HepG2 (cell line): ENCODE measurements around the gene CD207. TPM values are rescaled to one million over a fixed set of nuclear protein-coding genes. Genes with fewer than 3 reads are reported as not detected.

Experiments used
- ATAC-seq: fragments of 200-7000 bp; cut with Tn5 transposase; 3 replicates; pipeline ENCODE4 v1.9.1; 2020; ENCODE audit warnings: mild to moderate bottlenecking, moderate library complexity
- BruUV-seq: library from RNA; stranded (reverse); fragments of 400-500 nt; replicated peaks from 2 replicates; lab custom pipeline; 2021; lab: Mats Ljungman, UMichigan
- CTCF ChIA-PET: fragments of 300-600 bp; formaldehyde crosslinking; extraction: SDS; loops from one replicate; lab custom pipeline; 2021; ENCODE audit warnings: low total read pairs, inconsistent platforms, low intra/inter-chr PET ratio; lab: Yijun Ruan, JAX
- POLR2A ChIA-PET: fragments of 350-600 bp; sonication (Branson Sonifier 250); formaldehyde crosslinking; loops from one replicate; lab custom pipeline; 2020; ENCODE audit warnings: antibody characterized with exemption, inconsistent platforms; lab: Yijun Ruan, JAX
- DNase-seq: peaks from one replicate; pipeline ENCODE4 v3.0.0-alpha.2; 2015; ENCODE audit warnings: low spot score
- FAIRE-seq: peaks from 3 replicates; lab custom pipeline; 2011; peaks lifted over from hg19 to GRCh38; lab: Jason Lieb, UNC
- H2AFZ ChIP-seq: one replicate; pipeline ENCODE4 v1.6.1; 2011; ENCODE audit warnings: low read length, inconsistent platforms
- H3K27ac ChIP-seq: fragments of 300-600 bp; 3 replicates; pipeline ENCODE4 v1.8.0; 2011; ENCODE audit warnings: mixed run types, mild to moderate bottlenecking, mixed read lengths, low read length, inconsistent platforms; ENCODE audit not compliant: insufficient read depth; ENCODE audit errors: extremely low read length
- H3K27me3 ChIP-seq, 2 experiments: fragments of 200-600 bp in 1 of 2; 2 replicates in 1 of 2; 3 replicates in 1 of 2; pipeline versions ENCODE4 v1.6.0 to v1.8.0; 2011; ENCODE audit warnings: low read length in 2 of 2, mild to moderate bottlenecking in 2 of 2, moderate library complexity in 2 of 2, inconsistent platforms in 1 of 2; ENCODE audit not compliant: insufficient read depth in 2 of 2, control insufficient read depth in 1 of 2
- H3K36me3 ChIP-seq, 2 experiments: fragments of 200-600 bp in 1 of 2; replicated peaks in 1 of 2; 2 replicates in 1 of 2; 3 replicates in 1 of 2; pipeline versions ENCODE4 v1.5.1 to v1.8.0; 2011; ENCODE audit warnings: low read length in 2 of 2, inconsistent platforms in 1 of 2; ENCODE audit not compliant: insufficient read depth in 2 of 2, control insufficient read depth in 1 of 2
- H3K4me1 ChIP-seq: 2 replicates; pipeline ENCODE4 v1.5.1; 2012; ENCODE audit warnings: low read length, inconsistent platforms; ENCODE audit not compliant: insufficient read depth
- H3K4me2 ChIP-seq: 2 replicates; pipeline ENCODE4 v1.6.0; 2011; ENCODE audit warnings: low read depth, low read length, inconsistent platforms
- H3K4me3 ChIP-seq, 3 experiments: fragments of 200-600 bp in 1 of 3; sonication (generic), shearing (Covaris generic) in 1 of 3; replicated peaks in 1 of 3; 2 replicates each; pipeline ENCODE4 v1.5.1; 2011 to 2016; ENCODE audit warnings: low read length in 3 of 3, inconsistent platforms in 2 of 3, low read depth in 2 of 3, mild to moderate bottlenecking in 2 of 3, control low read depth in 1 of 3, mixed read lengths in 1 of 3; ENCODE audit not compliant: insufficient read depth in 1 of 3
- H3K79me2 ChIP-seq: one replicate; pipeline ENCODE4 v1.6.1; 2011; ENCODE audit warnings: low read length, inconsistent platforms; ENCODE audit not compliant: insufficient read depth
- H3K9ac ChIP-seq: 2 replicates; pipeline ENCODE4 v1.6.0; 2011; ENCODE audit warnings: mild to moderate bottlenecking, low read depth, low read length, inconsistent platforms; ENCODE audit not compliant: insufficient read depth
- H3K9me3 ChIP-seq: 2 replicates; pipeline ENCODE4 v1.5.1; 2012; ENCODE audit warnings: mild to moderate bottlenecking, low read length
- H4K20me1 ChIP-seq: 2 replicates; pipeline ENCODE4 v1.6.0; 2011; ENCODE audit warnings: inconsistent platforms, mild to moderate bottlenecking, low read length, moderate library complexity; ENCODE audit not compliant: insufficient read depth
- ATRX ChIP-seq: sonication (generic); formaldehyde crosslinking; IDR thresholded peaks from 2 replicates; pipeline ENCODE4 v1.4.0; 2020; ENCODE audit warnings: missing genetic modification reagents, borderline replicate concordance
- DNMT1 ChIP-seq: sonication (generic); formaldehyde crosslinking; IDR thresholded peaks from 2 replicates; pipeline ENCODE4 v1.5.1; 2020; ENCODE audit warnings: mild to moderate bottlenecking, missing genetic modification reagents
- SKI ChIP-seq: fragments of 450-650 bp; IDR thresholded peaks from one replicate; pipeline ENCODE4 v1.6.1; 2018; ENCODE audit warnings: mild to moderate bottlenecking; ENCODE audit not compliant: partially characterized antibody
- ZMYM2 ChIP-seq: sonication (generic); formaldehyde crosslinking; IDR thresholded peaks from 2 replicates; pipeline ENCODE4 v1.8.0; 2022; ENCODE audit warnings: mild to moderate bottlenecking, missing genetic modification reagents
- ZNF292 ChIP-seq: sonication (generic); formaldehyde crosslinking; IDR thresholded peaks from 2 replicates; pipeline ENCODE4 v1.8.1; 2022; ENCODE audit warnings: mild to moderate bottlenecking, low read depth, missing genetic modification reagents, borderline replicate concordance
- ZNF879 ChIP-seq: sonication (generic); formaldehyde crosslinking; IDR thresholded peaks from 2 replicates; pipeline ENCODE4 v1.8.1; 2023; ENCODE audit warnings: missing genetic modification reagents
- ZNF883 ChIP-seq: sonication (generic); formaldehyde crosslinking; IDR thresholded peaks from 2 replicates; pipeline ENCODE4 v1.5.1; 2020; ENCODE audit warnings: mild to moderate bottlenecking, missing genetic modification reagents; ENCODE audit errors: not compliant biosample characterization
- WGBS: methylation state at CpG from one replicate; pipeline ENCODE4 v1.1.6; 2017; ENCODE audit warnings: low lambda C conversion rate; 5-methylcytosine and 5-hydroxymethylcytosine counted together
- in situ Hi-C: cut with HindIII; loops from 2 replicates; pipeline ENCODE4 v1.10.0; 2017; ENCODE audit warnings: low pct_unique_long_range_greater_than_20kb; ENCODE audit not compliant: extremely low pct_ligation_motif_present
- intact Hi-C: fragments of 100-400 bp; cut with micrococcal nuclease; formaldehyde crosslinking; loops from one replicate; pipeline ENCODE4 v1.10.0; 2022; ENCODE audit not compliant: unreplicated experiment
- polyA plus RNA-seq, 8 experiments: library from polyadenylated mRNA; depleted of rRNA in 3 of 8; stranded (reverse) in 7 of 8; unstranded in 1 of 8; fragments of >200 nt; fragmentation: Illumina TruSeq in 4 of 8; extraction: Trizol in 4 of 8; gene quantifications; 2 replicates each; pipeline versions ENCODE4 v1.2.1 to v1.2.3, GENCODE V29; 2011 to 2016; ENCODE audit warnings: low read depth in 4 of 8, missing spikeins in 1 of 8, mixed read lengths in 1 of 8; ENCODE audit not compliant: insufficient read depth in 1 of 8
- total RNA-seq, 5 experiments: library from RNA; depleted of rRNA; stranded (reverse); fragments of >200 nt; fragmentation: Illumina TruSeq; extraction: Trizol; gene quantifications; 2 replicates each; pipeline ENCODE4 v1.2.3, GENCODE V29; 2016; ENCODE audit warnings: low read depth in 1 of 5
- TF ChIP-seq, protein P1 (sequence below): sonication (generic); formaldehyde crosslinking; IDR thresholded peaks from 2 replicates; pipeline ENCODE4 v1.9.0; 2022; ENCODE audit warnings: missing genetic modification reagents, mild to moderate bottlenecking, borderline replicate concordance
- TF ChIP-seq, protein P2 (sequence below): sonication (generic); formaldehyde crosslinking; IDR thresholded peaks from 2 replicates; pipeline ENCODE4 v1.4.0; 2020; ENCODE audit warnings: missing genetic modification reagents

Gene CD207
- total and polyA plus RNA-seq, 2 of the 13 experiments (the other 11 are each of a cell fraction or from before 2014, with no cell fraction given): 0.09 to 0.15 TPM

DNA sequence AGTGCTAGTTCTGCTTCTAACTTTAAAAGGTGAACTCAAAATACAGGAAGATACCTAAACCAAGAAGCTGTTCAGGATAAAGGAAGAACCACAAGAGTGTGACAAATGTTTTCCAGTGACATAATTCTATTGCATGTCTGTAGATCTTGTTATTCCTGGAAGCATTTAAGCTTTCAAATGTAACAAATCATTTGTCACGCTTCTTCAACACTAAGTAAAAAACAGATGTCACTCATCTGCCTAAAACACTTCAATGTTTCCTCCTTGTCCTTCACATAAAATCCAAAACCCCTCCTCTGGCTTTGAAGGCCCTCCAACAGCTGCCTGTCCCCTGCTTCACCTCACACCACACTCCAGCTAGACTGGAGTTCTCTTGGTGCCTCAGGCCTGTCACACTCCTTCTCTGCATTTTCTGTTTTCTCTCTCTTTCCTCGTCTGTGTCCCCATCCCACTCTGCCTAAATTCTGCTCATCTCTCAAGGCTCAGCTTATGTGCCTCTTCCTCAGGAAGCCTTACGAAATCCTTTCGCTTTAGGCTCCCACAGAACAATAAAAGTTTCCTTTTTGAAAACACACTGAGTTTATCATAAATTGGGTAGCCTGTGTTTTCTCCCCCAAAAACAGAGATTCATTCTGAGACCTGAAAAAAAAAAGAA lies 8.8 kb downstream of the CD207 start:
- Histone ChIP-seq H3K27me3 (peaks cover 5 to 39% of the 10 kb centered on the region in 2 experiments; a peak in 4 of 5 replicates), H3K4me1 (peaks cover 47% of the 10 kb centered on the region), H3K9me3 (no peaks in the 10 kb centered on the region), H3K9ac (no peak overlapping the region), H3K4me3 (no peak overlapping the region), H2AFZ (no peak overlapping the region), H3K4me2 (no peak overlapping the region), H3K79me2 (no peaks in the 10 kb centered on the region), H4K20me1 (no peaks in the 10 kb centered on the region), H3K36me3 (no peaks in the 10 kb centered on the region), H3K27ac (no peak overlapping the region)
- in situ Hi-C loops (no loop called here), intact Hi-C loops (no loop called here)
- DNase-seq: no peak
- no peak for ATAC-seq
- no TSS peak for BruUV-seq
- ChIA-PET CTCF (no interaction called here), POLR2A (no interaction called here)
- FAIRE-seq: no peak
- WGBS: 49% methylated on average over 4 of the region's 4 CpGs
- TF ChIP-seq, protein P1, sequence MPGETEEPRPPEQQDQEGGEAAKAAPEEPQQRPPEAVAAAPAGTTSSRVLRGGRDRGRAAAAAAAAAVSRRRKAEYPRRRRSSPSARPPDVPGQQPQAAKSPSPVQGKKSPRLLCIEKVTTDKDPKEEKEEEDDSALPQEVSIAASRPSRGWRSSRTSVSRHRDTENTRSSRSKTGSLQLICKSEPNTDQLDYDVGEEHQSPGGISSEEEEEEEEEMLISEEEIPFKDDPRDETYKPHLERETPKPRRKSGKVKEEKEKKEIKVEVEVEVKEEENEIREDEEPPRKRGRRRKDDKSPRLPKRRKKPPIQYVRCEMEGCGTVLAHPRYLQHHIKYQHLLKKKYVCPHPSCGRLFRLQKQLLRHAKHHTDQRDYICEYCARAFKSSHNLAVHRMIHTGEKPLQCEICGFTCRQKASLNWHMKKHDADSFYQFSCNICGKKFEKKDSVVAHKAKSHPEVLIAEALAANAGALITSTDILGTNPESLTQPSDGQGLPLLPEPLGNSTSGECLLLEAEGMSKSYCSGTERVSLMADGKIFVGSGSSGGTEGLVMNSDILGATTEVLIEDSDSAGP: no peak
- no peak for TF ChIP-seq ATRX (CRISPR knock-in tag)
- TF ChIP-seq, protein P2, sequence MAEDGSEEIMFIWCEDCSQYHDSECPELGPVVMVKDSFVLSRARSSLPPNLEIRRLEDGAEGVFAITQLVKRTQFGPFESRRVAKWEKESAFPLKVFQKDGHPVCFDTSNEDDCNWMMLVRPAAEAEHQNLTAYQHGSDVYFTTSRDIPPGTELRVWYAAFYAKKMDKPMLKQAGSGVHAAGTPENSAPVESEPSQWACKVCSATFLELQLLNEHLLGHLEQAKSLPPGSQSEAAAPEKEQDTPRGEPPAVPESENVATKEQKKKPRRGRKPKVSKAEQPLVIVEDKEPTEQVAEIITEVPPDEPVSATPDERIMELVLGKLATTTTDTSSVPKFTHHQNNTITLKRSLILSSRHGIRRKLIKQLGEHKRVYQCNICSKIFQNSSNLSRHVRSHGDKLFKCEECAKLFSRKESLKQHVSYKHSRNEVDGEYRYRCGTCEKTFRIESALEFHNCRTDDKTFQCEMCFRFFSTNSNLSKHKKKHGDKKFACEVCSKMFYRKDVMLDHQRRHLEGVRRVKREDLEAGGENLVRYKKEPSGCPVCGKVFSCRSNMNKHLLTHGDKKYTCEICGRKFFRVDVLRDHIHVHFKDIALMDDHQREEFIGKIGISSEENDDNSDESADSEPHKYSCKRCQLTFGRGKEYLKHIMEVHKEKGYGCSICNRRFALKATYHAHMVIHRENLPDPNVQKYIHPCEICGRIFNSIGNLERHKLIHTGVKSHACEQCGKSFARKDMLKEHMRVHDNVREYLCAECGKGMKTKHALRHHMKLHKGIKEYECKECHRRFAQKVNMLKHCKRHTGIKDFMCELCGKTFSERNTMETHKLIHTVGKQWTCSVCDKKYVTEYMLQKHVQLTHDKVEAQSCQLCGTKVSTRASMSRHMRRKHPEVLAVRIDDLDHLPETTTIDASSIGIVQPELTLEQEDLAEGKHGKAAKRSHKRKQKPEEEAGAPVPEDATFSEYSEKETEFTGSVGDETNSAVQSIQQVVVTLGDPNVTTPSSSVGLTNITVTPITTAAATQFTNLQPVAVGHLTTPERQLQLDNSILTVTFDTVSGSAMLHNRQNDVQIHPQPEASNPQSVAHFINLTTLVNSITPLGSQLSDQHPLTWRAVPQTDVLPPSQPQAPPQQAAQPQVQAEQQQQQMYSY: no peak
- no peak for TF ChIP-seq ZMYM2 (CRISPR knock-in tag)
- no peak for TF ChIP-seq ZNF883
- no peak for TF ChIP-seq ZNF292 (CRISPR knock-in tag)
- TF ChIP-seq DNMT1 (CRISPR knock-in tag): no peak
- TF ChIP-seq SKI: no peak
- no peak for TF ChIP-seq ZNF879
